Parathyroid adenoma (tissue), 2 donors: ENCODE data around the gene WRAP73.

Source experiments
- H2AFZ ChIP-seq: fragments of 300-600 bp; sonication (generic); one replicate; pipeline ENCODE4 v1.7.0; 2017; ENCODE audit warnings: antibody characterized with exemption, mild to moderate bottlenecking
- H3K27ac ChIP-seq: fragments of 300-600 bp; sonication (generic); one replicate; pipeline ENCODE4 v1.7.0; 2017
- H3K27me3 ChIP-seq: fragments of 300-600 bp; sonication (generic); one replicate; pipeline ENCODE4 v1.7.0; 2017; ENCODE audit warnings: low read length; ENCODE audit not compliant: control insufficient read depth, insufficient read depth
- H3K36me3 ChIP-seq: fragments of 300-600 bp; sonication (generic); one replicate; pipeline ENCODE4 v1.7.0; 2017; ENCODE audit warnings: low read length; ENCODE audit not compliant: control insufficient read depth, insufficient read depth
- H3K4me1 ChIP-seq: fragments of 300-600 bp; sonication (generic); one replicate; pipeline ENCODE4 v1.7.0; 2017; ENCODE audit warnings: control low read depth
- H3K4me2 ChIP-seq: fragments of 300-600 bp; sonication (generic); one replicate; pipeline ENCODE4 v1.7.0; 2017; ENCODE audit warnings: low read length
- H3K4me3 ChIP-seq: fragments of 300-600 bp; sonication (generic); one replicate; pipeline ENCODE4 v1.7.0; 2017; ENCODE audit warnings: low read depth, low read length
- H3K79me2 ChIP-seq: fragments of 300-600 bp; sonication (generic); one replicate; pipeline ENCODE4 v1.7.0; 2017; ENCODE audit warnings: control low read depth
- H3K9ac ChIP-seq: fragments of 300-600 bp; sonication (generic); one replicate; pipeline ENCODE4 v1.7.0; 2017; ENCODE audit warnings: mild to moderate bottlenecking
- H3K9me3 ChIP-seq: fragments of 300-600 bp; sonication (generic); one replicate; pipeline ENCODE4 v1.7.0; 2017; ENCODE audit warnings: low read length; ENCODE audit not compliant: control insufficient read depth
- CTCF ChIP-seq: fragments of 300-600 bp; sonication (generic); IDR thresholded peaks from one replicate; pipeline ENCODE4 v1.7.0; 2017; ENCODE audit warnings: antibody characterized with exemption, mild to moderate bottlenecking
- donor health status: primary hyperparathyroidism.

WRAP73 gene

GRCh38 chr1:3691421-3692204 lies 41.7 kb upstream of the WRAP73 start:
- Histone ChIP-seq H2AFZ (no peak overlapping the region), H3K4me3 (no peak overlapping the region), H3K9me3 (no peaks in the 10 kb centered on the region), H3K27me3 (no peaks in the 10 kb centered on the region), H3K36me3 (no peaks in the 10 kb centered on the region), H3K4me1 (no peaks in the 10 kb centered on the region), H3K27ac (no peak overlapping the region), H3K9ac (no peak overlapping the region), H3K79me2 (no peaks in the 10 kb centered on the region), H3K4me2 (no peak overlapping the region)
- no peak for TF ChIP-seq CTCF

GRCh38 chr1:3690282-3691065 lies 40.6 kb upstream of the WRAP73 start:
- Histone ChIP-seq H3K79me2 (no peaks in the 10 kb centered on the region), H3K27me3 (no peaks in the 10 kb centered on the region), H3K9ac (no peak overlapping the region), H3K27ac (no peak overlapping the region), H3K4me3 (no peak overlapping the region), H3K4me1 (no peaks in the 10 kb centered on the region), H3K36me3 (no peaks in the 10 kb centered on the region), H2AFZ (no peak overlapping the region), H3K4me2 (no peak overlapping the region), H3K9me3 (no peaks in the 10 kb centered on the region)
- TF ChIP-seq CTCF: no peak

- Histone ChIP-seq H3K4me1 (no peaks in the 10 kb centered on the region), H2AFZ (no peak overlapping the region), H3K9ac (no peak overlapping the region), H3K9me3 (no peaks in the 10 kb centered on the region), H3K36me3 (no peaks in the 10 kb centered on the region), H3K27ac (no peak overlapping the region), H3K79me2 (no peaks in the 10 kb centered on the region), H3K4me3 (no peak overlapping the region), H3K27me3 (no peaks in the 10 kb centered on the region), H3K4me2 (no peak overlapping the region)
- TF ChIP-seq CTCF: no peak
Observed at GRCh38 chr1:3689138-3689750, 39.3 kb upstream of the WRAP73 start.

GRCh38 chr1:3688356-3689137 lies 38.6 kb upstream of the WRAP73 start:
- Histone ChIP-seq H3K4me1 (no peaks in the 10 kb centered on the region), H3K36me3 (no peaks in the 10 kb centered on the region), H3K4me2 (no peak overlapping the region), H3K27ac (no peak overlapping the region), H3K4me3 (no peak overlapping the region), H3K9ac (no peak overlapping the region), H3K79me2 (no peaks in the 10 kb centered on the region), H2AFZ (no peak overlapping the region), H3K27me3 (no peaks in the 10 kb centered on the region), H3K9me3 (no peaks in the 10 kb centered on the region)
- no peak for TF ChIP-seq CTCF
